ENCODE results near the gene MCEMP1.

DNA sequence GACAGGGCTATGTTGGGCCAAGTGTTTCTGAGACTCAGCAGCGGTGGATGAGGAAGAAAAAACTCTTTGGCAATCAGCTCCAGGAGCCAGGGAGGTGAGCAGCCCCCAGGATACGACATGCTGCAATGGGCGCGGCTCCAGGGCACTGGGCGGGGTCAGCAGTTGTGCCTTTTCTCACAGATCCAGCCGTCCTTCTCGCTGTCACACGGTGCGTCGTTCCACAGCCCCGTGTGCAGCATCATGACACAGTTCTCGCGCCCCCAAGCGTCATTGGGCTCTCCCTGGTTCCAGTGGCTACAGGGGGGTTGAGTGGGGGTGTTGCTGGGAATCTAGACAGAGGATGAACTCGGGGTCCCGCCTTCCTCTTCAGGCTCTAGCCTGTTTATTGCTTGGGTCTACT, 52.3 kb downstream of the MCEMP1 start:
- no peak for TF ChIP-seq POLR2A (IDR thresholded peaks at IDR 0.05; ENCODE audit: low read length)
- no peak for TF ChIP-seq GATA1 (IDR thresholded peaks at IDR 0.05; ENCODE audit: low read depth, low read length)

All from erythroblast (primary cell).